ENCODE data around the gene MAPK11.

DNA sequence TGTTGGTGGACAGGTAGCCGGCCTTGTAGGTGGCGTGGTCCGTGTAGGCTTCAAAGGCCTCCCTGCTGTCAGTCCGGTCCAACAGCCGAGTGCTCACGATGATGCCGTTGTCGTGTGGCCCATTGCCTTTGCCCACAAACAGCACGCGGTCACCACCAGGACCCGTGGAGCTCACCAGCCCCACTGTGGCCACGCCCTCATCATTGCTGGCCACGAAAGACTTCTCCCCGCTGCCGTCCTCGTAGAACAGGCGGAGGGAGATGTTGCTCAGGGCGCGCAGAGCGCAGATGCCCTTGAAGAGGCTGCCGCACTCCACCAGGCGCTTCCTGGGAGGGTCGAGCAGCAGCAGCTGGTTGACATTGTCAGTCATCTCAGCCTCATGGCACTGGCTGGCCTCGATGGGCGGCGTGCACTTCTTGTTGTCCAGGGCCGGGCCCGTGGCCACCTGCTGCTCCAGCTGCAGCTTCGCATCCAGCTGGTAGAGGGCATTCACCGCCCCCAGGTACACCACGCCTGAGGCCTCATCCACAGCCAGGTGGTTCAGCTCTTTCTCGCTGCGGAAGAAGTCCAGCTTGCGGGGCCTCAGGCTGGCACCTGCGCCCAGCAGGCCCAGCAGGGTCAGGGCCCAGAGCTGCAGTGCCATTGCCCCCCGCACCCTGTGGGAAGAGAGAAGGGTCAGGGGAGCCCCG, 19.9 kb upstream of the MAPK11 start:
- TF ChIP-seq CTCF (IDR thresholded peaks at IDR 0.05; ENCODE audit: low read depth, low read length) (no peak), EZH2phosphoT487 (IDR thresholded peaks at IDR 0.05; ENCODE audit: low read depth) (no peak)

Data from OCI-LY3 (cell line).